HEK293 (cell line): ENCODE results near the gene DENND1A.

ENCODE experiments used
- CTCF ChIA-PET: fragments of 350-600 bp; formaldehyde crosslinking; extraction: SDS; loops from one replicate; lab custom pipeline; 2021; ENCODE audit warnings: antibody characterized with exemption; lab: Yijun Ruan, JAX
- POLR2A ChIA-PET: fragments of 300-600 bp; formaldehyde crosslinking; extraction: SDS; loops from one replicate; lab custom pipeline; 2020; ENCODE audit warnings: antibody characterized with exemption, inconsistent platforms; lab: Yijun Ruan, JAX
- H3K27ac ChIP-seq: fragments of 200-500 bp; sonication (Bioruptor generic); 2 replicates; pipeline ENCODE4 v1.5.1; 2014; ENCODE audit warnings: low read depth, low read length, control low read depth, inconsistent platforms; ENCODE audit errors: extremely low read depth
- H3K36me3 ChIP-seq, 2 experiments: fragments of 200-500 bp in 1 of 2; sonication (Bioruptor generic) in 1 of 2; 1 replicate in 1 of 2; 2 replicates in 1 of 2; pipeline ENCODE4 v1.5.1; 2014 to 2017; ENCODE audit warnings: inconsistent platforms in 2 of 2, low read length in 2 of 2; ENCODE audit not compliant: control insufficient read depth in 2 of 2, insufficient read depth in 1 of 2
- H3K4me1 ChIP-seq: fragments of 200-500 bp; sonication (Bioruptor generic); 2 replicates; pipeline ENCODE4 v1.5.1; 2014; ENCODE audit warnings: mild to moderate bottlenecking, low read length, inconsistent platforms; ENCODE audit not compliant: control insufficient read depth, insufficient read depth
- H3K4me3 ChIP-seq: 2 replicates; pipeline ENCODE4 v1.5.1; 2011; ENCODE audit warnings: low read depth, mild to moderate bottlenecking, control low read depth, low read length, moderate library complexity
- H3K9me3 ChIP-seq: fragments of 200-500 bp; sonication (Bioruptor generic); 2 replicates; pipeline ENCODE4 v1.5.1; 2014; ENCODE audit warnings: low read depth, low read length, inconsistent platforms; ENCODE audit not compliant: control insufficient read depth, insufficient read depth
- GFI1B ChIP-seq: fragments of 450-650 bp; formaldehyde crosslinking; IDR thresholded peaks from 2 replicates; pipeline ENCODE4 v1.5.1; 2016; ENCODE audit warnings: missing biosample characterization, missing genetic modification characterization
- GLI2 ChIP-seq: fragments of 450-650 bp; formaldehyde crosslinking; IDR thresholded peaks from 2 replicates; pipeline ENCODE4; 2017; ENCODE audit warnings: missing biosample characterization, missing genetic modification characterization, low read depth, borderline replicate concordance
- KLF8 ChIP-seq: fragments of 450-650 bp; formaldehyde crosslinking; IDR thresholded peaks from 2 replicates; pipeline ENCODE4 v1.5.1; 2016; ENCODE audit warnings: missing biosample characterization, missing genetic modification characterization
- PRDM2 ChIP-seq: fragments of 450-650 bp; formaldehyde crosslinking; IDR thresholded peaks from 2 replicates; pipeline ENCODE4 v1.5.1; 2016; ENCODE audit warnings: missing biosample characterization, missing genetic modification characterization, borderline replicate concordance
- ZBTB17 ChIP-seq: fragments of 450-650 bp; formaldehyde crosslinking; IDR thresholded peaks from 2 replicates; pipeline ENCODE4 v1.5.1; 2016; ENCODE audit warnings: missing biosample characterization, missing genetic modification characterization
- ZBTB7A ChIP-seq: fragments of 450-650 bp; formaldehyde crosslinking; IDR thresholded peaks from 2 replicates; pipeline ENCODE4 v1.5.1; 2016; ENCODE audit warnings: low read depth, missing biosample characterization, missing genetic modification characterization
- ZFP37 ChIP-seq: fragments of 450-650 bp; formaldehyde crosslinking; IDR thresholded peaks from 2 replicates; pipeline ENCODE4 v1.5.1; 2016; ENCODE audit warnings: missing biosample characterization, missing genetic modification characterization
- ZNF174 ChIP-seq: fragments of 450-650 bp; formaldehyde crosslinking; IDR thresholded peaks from 2 replicates; pipeline ENCODE4 v1.5.0; 2017; ENCODE audit warnings: missing biosample characterization, mild to moderate bottlenecking, missing genetic modification characterization
- ZNF18 ChIP-seq: fragments of 450-650 bp; formaldehyde crosslinking; IDR thresholded peaks from 2 replicates; pipeline ENCODE4 v1.5.1; 2016; ENCODE audit warnings: missing biosample characterization, missing genetic modification characterization
- ZNF23 ChIP-seq: fragments of 450-650 bp; formaldehyde crosslinking; IDR thresholded peaks from 2 replicates; pipeline ENCODE4 v1.5.1; 2016; ENCODE audit warnings: missing biosample characterization, missing genetic modification characterization, borderline replicate concordance
- ZNF274 ChIP-seq, 2 experiments: fragments of 200-500 bp in 1 of 2; fragments of 450-650 bp in 1 of 2; sonication (Bioruptor generic) in 1 of 2; formaldehyde crosslinking in 1 of 2; IDR thresholded peaks; 2 replicates each; pipeline versions ENCODE4 v1.5.1 to v1.6.1; 2014 to 2016; ENCODE audit warnings: borderline replicate concordance in 1 of 2, inconsistent platforms in 1 of 2, low read length in 1 of 2, missing biosample characterization in 1 of 2, missing genetic modification characterization in 1 of 2
- ZNF37A ChIP-seq: fragments of 450-650 bp; IDR thresholded peaks from 2 replicates; pipeline ENCODE4 v1.5.1; 2018; ENCODE audit warnings: missing biosample characterization, missing genetic modification characterization
- ZNF404 ChIP-seq: fragments of 450-650 bp; formaldehyde crosslinking; IDR thresholded peaks from 2 replicates; pipeline ENCODE4 v1.5.1; 2017; ENCODE audit warnings: missing biosample characterization, missing genetic modification characterization
- ZNF514 ChIP-seq: fragments of 450-650 bp; formaldehyde crosslinking; IDR thresholded peaks from 2 replicates; pipeline ENCODE4 v1.5.1; 2016; ENCODE audit warnings: missing biosample characterization, missing genetic modification characterization
- ZNF529 ChIP-seq: fragments of 450-650 bp; formaldehyde crosslinking; IDR thresholded peaks from 2 replicates; pipeline ENCODE4 v1.5.1; 2017; ENCODE audit warnings: missing genetic modification characterization, missing biosample characterization; ENCODE audit not compliant: insufficient replicate concordance
- ZNF654 ChIP-seq: fragments of 450-650 bp; formaldehyde crosslinking; IDR thresholded peaks from 2 replicates; pipeline ENCODE4 v1.5.1; 2016; ENCODE audit warnings: low read depth, missing biosample characterization, missing genetic modification characterization

Gene DENND1A

GRCh38 chr9:123456011-123456410 is 473.9 kb downstream of the DENND1A start:
- no peak for TF ChIP-seq KLF8 (tag by site-specific recombination)
- TF ChIP-seq ZNF274 (IDR thresholded peaks at IDR 0.05; ENCODE audit: low read length) = no peak
- no peak for TF ChIP-seq ZNF274 (tag by site-specific recombination; IDR thresholded peaks at IDR 0.05; ENCODE audit: borderline replicate concordance)
- H3K4me3 ChIP-seq = no peak overlapping the region
- no peaks in the 10 kb centered on the region for H3K4me1 ChIP-seq
- ChIA-PET POLR2A (no interaction called here), CTCF (no interaction called here)
- H3K9me3 ChIP-seq = no peaks in the 10 kb centered on the region
- H3K36me3 ChIP-seq = no peaks in the 10 kb centered on the region
- no peak overlapping the region for H3K27ac ChIP-seq

GRCh38 chr9:123455187-123455586 is 474.7 kb downstream of the DENND1A start:
- H3K9me3 ChIP-seq = no peaks in the 10 kb centered on the region
- no peaks in the 10 kb centered on the region for H3K4me1 ChIP-seq
- H3K36me3 ChIP-seq = no peaks in the 10 kb centered on the region
- no peak overlapping the region for H3K4me3 ChIP-seq
- ChIA-PET CTCF (no interaction called here), POLR2A (no interaction called here)
- no peak overlapping the region for H3K27ac ChIP-seq
- TF ChIP-seq ZNF274 (IDR thresholded peaks at IDR 0.05; ENCODE audit: low read length) (no peak), ZNF274 (tag by site-specific recombination; IDR thresholded peaks at IDR 0.05; ENCODE audit: borderline replicate concordance) (no peak), ZNF37A (tag by site-specific recombination) (no peak), GFI1B (no peak), PRDM2 (tag by site-specific recombination) (no peak), ZNF514 (tag by site-specific recombination) (no peak), ZNF529 (tag by site-specific recombination) (no peak), ZBTB7A (tag by site-specific recombination) (no peak), ZNF174 (tag by site-specific recombination) (no peak), ZNF18 (no peak), GLI2 (no peak), ZFP37 (tag by site-specific recombination) (no peak), ZBTB17 (tag by site-specific recombination) (no peak), ZNF23 (no peak)

GRCh38 chr9:123454361-123454760 is 475.6 kb downstream of the DENND1A start:
- Histone ChIP-seq H3K4me1 (no peaks in the 10 kb centered on the region), H3K27ac (no peak overlapping the region), H3K4me3 (no peak overlapping the region), H3K36me3 (no peaks in the 10 kb centered on the region), H3K9me3 (no peaks in the 10 kb centered on the region)
- TF ChIP-seq ZNF654 (tag by site-specific recombination) = no peak
- no peak for TF ChIP-seq ZNF404
- ChIA-PET CTCF (no interaction called here), POLR2A (no interaction called here)
